ENCODE measurements around the gene EMC10. TPM values are rescaled to one million over a fixed set of nuclear protein-coding genes. Genes with fewer than 3 reads are reported as not detected.

The EMC10 gene
- total RNA-seq, 1 donor from 2014 or later: 123 TPM

- TF ChIP-seq, protein P1, sequence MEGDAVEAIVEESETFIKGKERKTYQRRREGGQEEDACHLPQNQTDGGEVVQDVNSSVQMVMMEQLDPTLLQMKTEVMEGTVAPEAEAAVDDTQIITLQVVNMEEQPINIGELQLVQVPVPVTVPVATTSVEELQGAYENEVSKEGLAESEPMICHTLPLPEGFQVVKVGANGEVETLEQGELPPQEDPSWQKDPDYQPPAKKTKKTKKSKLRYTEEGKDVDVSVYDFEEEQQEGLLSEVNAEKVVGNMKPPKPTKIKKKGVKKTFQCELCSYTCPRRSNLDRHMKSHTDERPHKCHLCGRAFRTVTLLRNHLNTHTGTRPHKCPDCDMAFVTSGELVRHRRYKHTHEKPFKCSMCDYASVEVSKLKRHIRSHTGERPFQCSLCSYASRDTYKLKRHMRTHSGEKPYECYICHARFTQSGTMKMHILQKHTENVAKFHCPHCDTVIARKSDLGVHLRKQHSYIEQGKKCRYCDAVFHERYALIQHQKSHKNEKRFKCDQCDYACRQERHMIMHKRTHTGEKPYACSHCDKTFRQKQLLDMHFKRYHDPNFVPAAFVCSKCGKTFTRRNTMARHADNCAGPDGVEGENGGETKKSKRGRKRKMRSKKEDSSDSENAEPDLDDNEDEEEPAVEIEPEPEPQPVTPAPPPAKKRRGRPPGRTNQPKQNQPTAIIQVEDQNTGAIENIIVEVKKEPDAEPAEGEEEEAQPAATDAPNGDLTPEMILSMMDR (conservative IDR thresholded peaks at IDR 0.05; ENCODE audit: low read depth, low read length): peak; percentile 86
- no peak overlapping the region for H3K4me3 ChIP-seq (ENCODE audit: low read depth, low read length)
- DNase-seq (ENCODE audit: low read depth): peak; percentile 18
Observed at GRCh38 chr19:50461066-50461875, 15.0 kb upstream of the EMC10 start.

GRCh38 chr19:50462970-50463369 lies 13.3 kb upstream of the EMC10 start:
- no peak overlapping the region for H3K4me3 ChIP-seq (ENCODE audit: low read depth, low read length)
- no peak for DNase-seq (ENCODE audit: low read depth)
- TF ChIP-seq, protein P1 (conservative IDR thresholded peaks at IDR 0.05; ENCODE audit: low read depth, low read length): no peak

DNA sequence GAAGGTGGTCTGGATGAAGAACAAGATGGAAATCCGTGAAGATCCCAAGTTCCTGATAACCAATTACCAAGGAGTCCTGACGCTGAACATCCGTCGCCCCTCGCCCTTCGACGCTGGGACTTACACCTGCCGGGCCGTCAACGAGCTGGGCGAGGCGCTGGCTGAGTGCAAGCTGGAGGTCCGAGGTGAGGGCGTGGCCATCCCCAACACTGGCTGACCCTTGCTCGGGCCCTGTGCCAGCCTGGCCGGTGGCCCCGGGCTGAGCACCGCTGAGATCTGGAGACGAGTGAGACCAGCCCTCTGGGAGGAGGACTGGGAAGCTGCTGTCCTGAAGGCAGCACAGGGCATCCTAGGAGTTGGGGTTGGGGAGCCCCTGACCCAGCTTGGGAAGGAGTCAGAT lies 12.0 kb upstream of the EMC10 start:
- no peak overlapping the region for H3K4me3 ChIP-seq (ENCODE audit: low read depth, low read length)
- DNase-seq (ENCODE audit: low read depth): no peak
- TF ChIP-seq, protein P1 (conservative IDR thresholded peaks at IDR 0.05; ENCODE audit: low read depth, low read length): no peak

GRCh38 chr19:50465000-50465399 lies 11.3 kb upstream of the EMC10 start:
- no peak overlapping the region for H3K4me3 ChIP-seq (ENCODE audit: low read depth, low read length)
- TF ChIP-seq, protein P1 (conservative IDR thresholded peaks at IDR 0.05; ENCODE audit: low read depth, low read length): no peak
- DNase-seq (ENCODE audit: low read depth): no peak

GRCh38 chr19:50465986-50466705 lies 10.2 kb upstream of the EMC10 start:
- TF ChIP-seq, protein P1 (conservative IDR thresholded peaks at IDR 0.05; ENCODE audit: low read depth, low read length): peak; percentile 9
- H3K4me3 ChIP-seq (ENCODE audit: low read depth, low read length): no peak overlapping the region
- no peak for DNase-seq (ENCODE audit: low read depth)

DNA sequence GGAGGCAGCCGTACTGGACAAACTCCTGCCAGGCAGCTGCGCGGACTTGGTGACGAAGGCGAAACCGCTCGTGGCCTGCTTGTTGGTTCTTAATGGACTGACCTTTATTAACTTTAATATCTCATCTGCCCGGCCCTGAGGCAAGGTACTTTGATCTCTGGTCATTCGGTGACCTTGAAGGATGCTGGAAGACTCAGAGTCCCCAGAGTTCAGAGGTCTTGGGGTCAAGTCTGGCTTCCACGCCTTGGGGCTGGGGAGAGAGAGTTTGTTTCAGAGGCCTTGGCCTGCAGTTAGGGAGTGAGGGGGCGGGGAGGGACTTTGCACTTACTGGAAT lies 9.6 kb upstream of the EMC10 start:
- TF ChIP-seq, protein P1 (conservative IDR thresholded peaks at IDR 0.05; ENCODE audit: low read depth, low read length): no peak
- H3K4me3 ChIP-seq (ENCODE audit: low read depth, low read length): no peak overlapping the region
- no peak for DNase-seq (ENCODE audit: low read depth)
